ENCODE measurements around the gene GPANK1.

DNA sequence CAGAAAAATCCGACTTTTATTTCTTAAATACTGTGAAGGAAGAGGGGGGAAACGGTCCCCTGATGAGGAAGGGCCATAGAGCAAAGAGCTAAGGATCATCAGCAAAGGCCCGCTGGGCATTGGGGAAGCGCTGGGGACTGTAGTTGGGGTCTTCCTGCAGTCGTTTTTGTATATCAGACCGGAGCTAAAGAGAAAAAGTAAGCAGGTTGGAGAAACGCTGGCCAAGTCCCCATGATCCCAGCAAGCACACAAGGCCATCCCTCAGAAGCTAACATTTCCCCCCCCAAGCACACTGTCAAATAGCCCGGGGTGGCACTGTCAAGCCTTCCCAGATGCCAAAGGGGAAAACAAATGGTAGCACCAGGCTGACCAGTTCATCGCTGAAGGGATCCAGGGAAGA, 25.8 kb downstream of the GPANK1 start:
- TF ChIP-seq, protein P1, sequence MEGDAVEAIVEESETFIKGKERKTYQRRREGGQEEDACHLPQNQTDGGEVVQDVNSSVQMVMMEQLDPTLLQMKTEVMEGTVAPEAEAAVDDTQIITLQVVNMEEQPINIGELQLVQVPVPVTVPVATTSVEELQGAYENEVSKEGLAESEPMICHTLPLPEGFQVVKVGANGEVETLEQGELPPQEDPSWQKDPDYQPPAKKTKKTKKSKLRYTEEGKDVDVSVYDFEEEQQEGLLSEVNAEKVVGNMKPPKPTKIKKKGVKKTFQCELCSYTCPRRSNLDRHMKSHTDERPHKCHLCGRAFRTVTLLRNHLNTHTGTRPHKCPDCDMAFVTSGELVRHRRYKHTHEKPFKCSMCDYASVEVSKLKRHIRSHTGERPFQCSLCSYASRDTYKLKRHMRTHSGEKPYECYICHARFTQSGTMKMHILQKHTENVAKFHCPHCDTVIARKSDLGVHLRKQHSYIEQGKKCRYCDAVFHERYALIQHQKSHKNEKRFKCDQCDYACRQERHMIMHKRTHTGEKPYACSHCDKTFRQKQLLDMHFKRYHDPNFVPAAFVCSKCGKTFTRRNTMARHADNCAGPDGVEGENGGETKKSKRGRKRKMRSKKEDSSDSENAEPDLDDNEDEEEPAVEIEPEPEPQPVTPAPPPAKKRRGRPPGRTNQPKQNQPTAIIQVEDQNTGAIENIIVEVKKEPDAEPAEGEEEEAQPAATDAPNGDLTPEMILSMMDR (conservative IDR thresholded peaks at IDR 0.05; ENCODE audit: low read length) = no peak
- TF ChIP-seq EZH2phosphoT487 (IDR thresholded peaks at IDR 0.05; ENCODE audit: borderline replicate concordance) = no peak

All from Loucy (cell line).